Erythroblast (primary cell): ENCODE data around the gene WIZ.

Experiments
- GATA1 ChIP-seq: IDR thresholded peaks from 2 replicates; pipeline ENCODE4 v1.6.1; 2011; ENCODE audit warnings: low read depth, mild to moderate bottlenecking, control low read depth, low read length, moderate library complexity
- POLR2A ChIP-seq: IDR thresholded peaks from 2 replicates; pipeline ENCODE4 v1.6.1; 2011; ENCODE audit warnings: mild to moderate bottlenecking, low read length

DNA sequence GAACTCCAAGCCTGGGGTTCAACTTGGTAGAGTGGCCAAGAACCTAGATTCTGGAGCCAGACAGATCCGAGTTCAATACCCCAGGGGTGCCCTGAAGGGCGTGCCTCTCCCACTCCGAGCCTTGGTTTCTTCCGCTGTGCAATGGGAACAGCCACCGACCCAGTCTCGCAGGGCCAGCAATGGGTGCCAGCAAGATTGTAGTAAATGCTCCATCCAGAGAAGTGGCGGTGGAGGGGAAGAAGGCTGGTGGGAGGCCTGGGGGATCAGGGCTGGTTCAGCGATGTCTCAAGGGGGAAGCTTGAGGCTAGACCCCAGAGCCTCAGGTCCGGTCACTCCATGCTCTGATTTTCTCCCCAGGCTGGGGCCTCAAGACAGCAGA lies 4.5 kb downstream of the WIZ start:
- no peak for TF ChIP-seq POLR2A
- TF ChIP-seq GATA1, result no peak
